Gastrocnemius medialis (tissue), 4 donors: Measurements from ENCODE around the gene NME3. TPM values are rescaled to one million over a fixed set of nuclear protein-coding genes. Genes with fewer than 3 reads are reported as not detected.

Experiments
- ATAC-seq, 2 donors: fragments of 150-250 bp; one replicate each; pipeline ENCODE4 v1.9.1; 2016
- DNase-seq, 2 donors: peaks; one replicate each; pipeline ENCODE4 v3.0.0-alpha.2; 2019
- H3K27ac ChIP-seq, 4 donors: fragments of 200-600 bp; sonication (generic); 1 replicate in 1 of 4; 2 replicates in 3 of 4; pipeline ENCODE4 v1.5.1; 2016 to 2018; ENCODE audit warnings: mild to moderate bottlenecking in 2 of 4, moderate library complexity in 1 of 4
- H3K27me3 ChIP-seq, 3 donors: fragments of 200-600 bp; sonication (generic) in 2 of 3; 1 replicate in 1 of 3; 2 replicates in 2 of 3; pipeline versions ENCODE4 v1.5.1 to v1.6.0; 2016 to 2019; ENCODE audit warnings: mild to moderate bottlenecking in 1 of 3, moderate library complexity in 1 of 3
- H3K36me3 ChIP-seq, 2 donors: fragments of 200-600 bp; sonication (generic) in 1 of 2; one replicate each; pipeline ENCODE4 v1.5.1; 2017 to 2018
- H3K4me1 ChIP-seq, 2 donors: fragments of 200-600 bp; sonication (generic) in 1 of 2; one replicate each; pipeline ENCODE4 v1.5.1; 2016 to 2017; ENCODE audit warnings: mild to moderate bottlenecking in 2 of 2
- H3K4me3 ChIP-seq, 4 donors: fragments of 200-600 bp; sonication (generic) in 3 of 4; 1 replicate in 1 of 4; 2 replicates in 3 of 4; pipeline ENCODE4 v1.5.1; 2016 to 2019; ENCODE audit warnings: mild to moderate bottlenecking in 2 of 4
- H3K9me3 ChIP-seq, 3 donors: fragments of 200-600 bp; sonication (generic) in 2 of 3; 1 replicate in 1 of 3; 2 replicates in 2 of 3; pipeline ENCODE4 v1.5.1; 2016 to 2019
- POLR2A ChIP-seq, 2 donors: fragments of 450-650 bp; IDR thresholded peaks; one replicate each; pipeline ENCODE4 v1.6.1; 2017; ENCODE audit warnings: antibody characterized with exemption in 2 of 2, mild to moderate bottlenecking in 2 of 2, moderate library complexity in 2 of 2
- in situ Hi-C, 4 donors: fragments of 200-750 bp; cut with MboI; loops; one replicate each; pipeline versions ENCODE4 v1.15.0 to v1.8.0; 2017; ENCODE audit warnings: low sequenced_read_pairs in 4 of 4
- intact Hi-C: fragments of 100-400 bp; cut with DNase I; formaldehyde crosslinking; loops from one replicate; pipeline ENCODE4 v1.15.1; 2023; ENCODE audit warnings: low total_unique reads
- total RNA-seq, 4 donors: library from RNA; depleted of rRNA; stranded (reverse); fragments of >200 nt; gene quantifications; one replicate each; pipeline versions ENCODE4 v1.1.0 to v1.2.3, GENCODE V29; 2016
- TF ChIP-seq, protein P1 (sequence below), 5 experiments: fragments of 450-650 bp in 3 of 5; fragments of 200-600 bp in 2 of 5; sonication (generic) in 2 of 5; IDR thresholded peaks in 4 of 5; conservative IDR thresholded peaks in 1 of 5; 1 replicate in 4 of 5; 2 replicates in 1 of 5; pipeline ENCODE4 v1.5.1; 2016 to 2019; ENCODE audit warnings: antibody characterized with exemption in 5 of 5, mild to moderate bottlenecking in 3 of 5, moderate library complexity in 3 of 5

The NME3 gene
- total RNA-seq, 4 donors from 2014 or later = 18.1 to 41.4 (median 34.2) TPM

DNA sequence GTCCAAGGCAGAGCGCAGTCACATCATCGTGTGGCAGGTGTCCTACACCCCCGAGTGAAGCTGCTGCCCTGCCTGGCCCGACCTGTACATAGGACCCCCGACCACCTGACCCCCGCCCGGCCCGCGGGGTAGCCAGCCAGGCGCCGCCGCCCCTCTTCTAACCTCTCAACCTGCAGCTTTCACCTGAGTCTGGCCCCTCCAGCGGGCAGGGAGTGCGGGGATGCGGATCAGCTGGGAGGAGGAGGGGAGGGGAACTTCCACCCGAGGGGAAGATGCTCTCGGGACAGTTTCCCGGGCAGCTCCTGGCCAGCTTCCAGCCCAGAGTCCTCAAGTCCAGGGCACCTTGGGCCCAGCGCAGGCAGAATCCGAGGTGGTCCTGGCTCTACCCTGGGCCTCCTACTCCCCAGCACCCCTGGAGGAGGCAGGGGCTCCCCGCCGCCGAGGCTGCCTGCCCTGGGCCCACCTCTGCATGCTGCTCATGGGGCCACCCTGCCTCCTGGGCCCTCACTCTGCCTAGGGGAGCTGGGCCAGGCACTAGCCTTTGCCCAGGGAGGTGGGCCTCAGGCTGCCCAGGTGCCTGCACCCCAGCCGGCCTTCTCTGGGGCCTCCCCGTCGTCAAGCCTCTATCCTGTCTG, 2.5 kb downstream of the NME3 start:
- H3K27me3 ChIP-seq = no peaks in the 10 kb centered on the region
- intact Hi-C loops = no loop called here
- H3K9me3 ChIP-seq = no peaks in the 10 kb centered on the region
- peak overlapping the region in 1 of 4 donors; percentile 93 for H3K27ac ChIP-seq
- peaks cover 0 to 45% of the 10 kb centered on the region in 2 donors for H3K36me3 ChIP-seq
- H3K4me1 ChIP-seq = peaks cover 16 to 29% of the 10 kb centered on the region in 2 donors
- no peak overlapping the region for H3K4me3 ChIP-seq
- DNase-seq = no peak
- TF ChIP-seq, protein P1, sequence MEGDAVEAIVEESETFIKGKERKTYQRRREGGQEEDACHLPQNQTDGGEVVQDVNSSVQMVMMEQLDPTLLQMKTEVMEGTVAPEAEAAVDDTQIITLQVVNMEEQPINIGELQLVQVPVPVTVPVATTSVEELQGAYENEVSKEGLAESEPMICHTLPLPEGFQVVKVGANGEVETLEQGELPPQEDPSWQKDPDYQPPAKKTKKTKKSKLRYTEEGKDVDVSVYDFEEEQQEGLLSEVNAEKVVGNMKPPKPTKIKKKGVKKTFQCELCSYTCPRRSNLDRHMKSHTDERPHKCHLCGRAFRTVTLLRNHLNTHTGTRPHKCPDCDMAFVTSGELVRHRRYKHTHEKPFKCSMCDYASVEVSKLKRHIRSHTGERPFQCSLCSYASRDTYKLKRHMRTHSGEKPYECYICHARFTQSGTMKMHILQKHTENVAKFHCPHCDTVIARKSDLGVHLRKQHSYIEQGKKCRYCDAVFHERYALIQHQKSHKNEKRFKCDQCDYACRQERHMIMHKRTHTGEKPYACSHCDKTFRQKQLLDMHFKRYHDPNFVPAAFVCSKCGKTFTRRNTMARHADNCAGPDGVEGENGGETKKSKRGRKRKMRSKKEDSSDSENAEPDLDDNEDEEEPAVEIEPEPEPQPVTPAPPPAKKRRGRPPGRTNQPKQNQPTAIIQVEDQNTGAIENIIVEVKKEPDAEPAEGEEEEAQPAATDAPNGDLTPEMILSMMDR (IDR thresholded peaks at IDR 0.05 in 4 of 5, conservative IDR thresholded peaks at IDR 0.05 in 1 of 5) = no peak
- TF ChIP-seq POLR2A (IDR thresholded peaks at IDR 0.05) = no peak
- in situ Hi-C loops = no loop called here
- no peak for ATAC-seq

DNA sequence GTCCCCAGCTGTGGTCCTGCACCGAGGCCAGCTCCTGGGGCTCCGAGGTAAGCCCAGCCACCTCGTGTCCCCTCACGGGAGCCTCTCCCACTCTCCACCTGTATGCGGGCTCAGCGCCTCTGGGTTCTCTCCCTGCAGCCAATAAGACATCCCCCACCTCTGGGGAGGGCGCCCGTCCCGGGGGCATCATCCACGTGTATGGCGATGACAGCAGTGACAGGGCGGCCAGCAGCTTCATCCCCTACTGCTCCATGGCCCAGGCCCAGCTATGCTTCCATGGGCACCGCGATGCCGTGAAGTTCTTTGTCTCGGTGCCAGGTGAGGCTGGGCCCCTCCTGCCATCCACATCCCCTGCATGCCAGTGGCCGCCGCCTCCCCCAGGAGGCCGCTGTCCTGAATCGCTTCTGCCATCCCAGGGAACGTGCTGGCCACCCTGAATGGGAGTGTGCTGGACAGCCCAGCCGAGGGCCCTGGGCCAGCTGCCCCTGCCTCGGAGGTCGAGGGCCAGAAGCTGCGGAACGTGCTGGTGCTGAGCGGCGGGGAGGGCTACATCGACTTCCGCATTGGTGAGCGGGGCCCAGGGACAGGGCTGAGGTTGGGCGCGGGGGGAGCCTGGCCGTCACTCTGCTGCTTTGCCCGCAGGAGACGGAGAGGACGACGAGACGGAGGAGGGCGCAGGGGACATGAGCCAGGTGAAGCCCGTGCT, 3.1 kb downstream of the NME3 start:
- Histone ChIP-seq H3K4me1 (peaks cover 13 to 24% of the 10 kb centered on the region in 2 donors), H3K36me3 (peaks cover 0 to 48% of the 10 kb centered on the region in 2 donors), H3K27ac (no peak overlapping the region), H3K27me3 (no peaks in the 10 kb centered on the region), H3K4me3 (no peak overlapping the region), H3K9me3 (no peaks in the 10 kb centered on the region)
- ATAC-seq (no peak), DNase-seq (no peak)
- intact Hi-C loops = no loop called here
- in situ Hi-C loops = no loop called here
- TF ChIP-seq, protein P1 (IDR thresholded peaks at IDR 0.05 in 4 of 5, conservative IDR thresholded peaks at IDR 0.05 in 1 of 5) = no peak
- no peak for TF ChIP-seq POLR2A (IDR thresholded peaks at IDR 0.05)

DNA sequence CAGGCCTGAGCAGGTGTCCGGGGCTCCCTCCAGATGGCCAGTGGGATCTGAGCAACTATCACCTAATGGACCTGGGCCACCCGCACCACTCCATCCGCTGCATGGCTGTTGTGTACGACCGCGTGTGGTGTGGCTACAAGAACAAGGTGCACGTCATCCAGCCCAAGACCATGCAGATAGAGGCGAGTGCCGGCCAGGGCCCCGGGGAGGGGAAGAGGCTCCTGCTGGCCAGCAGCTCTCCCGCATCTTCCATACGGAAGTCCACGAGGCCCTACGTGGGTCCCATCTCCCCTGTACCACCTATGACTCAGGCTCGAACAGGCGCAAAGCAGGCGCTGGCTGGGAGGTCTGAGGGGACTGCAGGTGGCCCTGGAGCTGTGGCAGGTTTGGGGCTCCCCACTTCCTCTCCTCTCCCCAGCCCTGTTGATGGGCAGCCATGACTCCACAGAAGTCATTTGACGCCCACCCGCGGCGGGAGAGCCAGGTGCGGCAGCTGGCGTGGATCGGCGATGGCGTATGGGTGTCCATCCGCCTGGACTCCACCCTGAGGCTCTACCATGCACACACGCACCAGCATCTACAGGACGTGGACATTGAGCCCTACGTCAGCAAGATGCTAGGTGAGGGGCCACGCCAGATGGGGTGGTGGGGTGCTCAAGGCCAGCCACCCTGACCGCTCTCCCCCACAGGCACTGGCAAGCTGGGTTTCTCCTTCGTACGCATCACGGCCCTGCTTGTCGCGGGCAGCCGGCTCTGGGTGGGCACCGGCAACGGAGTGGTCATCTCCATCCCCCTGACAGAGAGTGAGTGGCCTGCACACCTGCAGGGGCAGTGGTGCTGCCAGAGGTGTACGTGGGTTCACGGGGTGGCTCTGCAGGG, 4.0 kb downstream of the NME3 start:
- H3K36me3 ChIP-seq = peaks cover 0 to 56% of the 10 kb centered on the region in 2 donors
- no peaks in the 10 kb centered on the region for H3K27me3 ChIP-seq
- DNase-seq (no peak), ATAC-seq (no peak)
- intact Hi-C loops (no loop called here), in situ Hi-C loops (no loop called here)
- H3K27ac ChIP-seq = no peak overlapping the region
- no peak overlapping the region for H3K4me3 ChIP-seq
- peaks cover 13 to 19% of the 10 kb centered on the region in 2 donors for H3K4me1 ChIP-seq
- H3K9me3 ChIP-seq = no peaks in the 10 kb centered on the region
- TF ChIP-seq, protein P1 (IDR thresholded peaks at IDR 0.05 in 4 of 5, conservative IDR thresholded peaks at IDR 0.05 in 1 of 5) = no peak
- no peak for TF ChIP-seq POLR2A (IDR thresholded peaks at IDR 0.05)

DNA sequence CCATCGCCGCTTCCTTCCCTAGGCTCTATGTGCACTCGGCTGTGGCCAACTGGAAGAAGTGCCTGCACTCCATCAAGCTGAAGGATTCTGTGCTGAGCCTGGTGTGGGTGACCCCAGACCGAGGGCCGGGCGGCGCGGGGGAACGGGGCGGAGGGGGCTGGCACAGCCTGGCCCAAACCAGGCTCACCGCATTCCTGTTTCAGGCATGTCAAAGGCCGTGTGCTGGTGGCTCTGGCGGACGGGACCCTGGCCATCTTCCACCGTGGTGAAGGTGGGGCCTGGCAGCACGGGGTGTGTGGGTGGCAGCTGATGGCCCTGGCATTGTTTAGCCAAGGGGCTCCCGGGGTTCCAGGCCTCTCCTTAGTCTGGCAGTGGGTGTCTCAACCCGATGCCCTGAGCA, 4.6 kb downstream of the NME3 start:
- Histone ChIP-seq H3K27me3 (no peaks in the 10 kb centered on the region), H3K4me3 (no peak overlapping the region), H3K9me3 (no peaks in the 10 kb centered on the region), H3K27ac (no peak overlapping the region), H3K4me1 (peaks cover 9 to 13% of the 10 kb centered on the region in 2 donors), H3K36me3 (peaks cover 0 to 63% of the 10 kb centered on the region in 2 donors)
- TF ChIP-seq, protein P1 (IDR thresholded peaks at IDR 0.05 in 4 of 5, conservative IDR thresholded peaks at IDR 0.05 in 1 of 5) = no peak
- TF ChIP-seq POLR2A (IDR thresholded peaks at IDR 0.05) = no peak
- in situ Hi-C loops (no loop called here), intact Hi-C loops (no loop called here)
- ATAC-seq = no peak
- DNase-seq = no peak
